HG03342 (cell line): Measurements from ENCODE around the gene NOVA2.

Source experiments
- ATAC-seq: cut with Tn5 transposase; IDR thresholded peaks from one replicate; pipeline ENCODE4 v1.9.1; 2021; ENCODE audit warnings: mild to moderate bottlenecking, moderate library complexity; ENCODE audit not compliant: unreplicated experiment

Gene NOVA2

GRCh38 chr19:45927565-45928261 lies 46.0 kb downstream of the NOVA2 start:
- ATAC-seq = peak; percentile 82

GRCh38 chr19:45924891-45925447 lies 48.7 kb downstream of the NOVA2 start:
- no peak for ATAC-seq

- ATAC-seq = no peak
These were observed 51.4 kb downstream of the NOVA2 start for GRCh38 chr19:45922281-45922680.

DNA sequence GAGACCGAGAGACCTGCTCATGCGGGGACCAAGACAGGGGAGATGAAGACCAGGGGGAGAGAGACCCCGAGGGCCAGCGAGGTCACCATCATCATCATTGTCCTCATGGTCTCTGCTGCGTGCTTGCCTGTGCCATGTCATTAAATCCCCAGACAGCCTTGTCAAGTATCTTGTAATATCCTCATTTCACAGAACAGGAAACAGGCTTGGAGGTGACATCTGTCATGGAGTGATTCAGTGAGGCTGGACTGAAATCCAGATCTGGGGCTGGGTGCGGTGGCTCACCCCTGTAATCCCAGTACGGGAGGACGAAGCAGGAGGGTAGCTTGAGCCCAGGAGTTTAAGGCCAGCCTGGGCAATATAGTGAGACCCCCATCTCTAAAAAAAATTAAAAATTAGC lies 53.2 kb downstream of the NOVA2 start:
- no peak for ATAC-seq

- ATAC-seq = no peak
These were observed 54.0 kb downstream of the NOVA2 start for GRCh38 chr19:45919678-45920077.

- ATAC-seq = no peak
These were observed 54.9 kb downstream of the NOVA2 start for GRCh38 chr19:45918721-45919120.

DNA sequence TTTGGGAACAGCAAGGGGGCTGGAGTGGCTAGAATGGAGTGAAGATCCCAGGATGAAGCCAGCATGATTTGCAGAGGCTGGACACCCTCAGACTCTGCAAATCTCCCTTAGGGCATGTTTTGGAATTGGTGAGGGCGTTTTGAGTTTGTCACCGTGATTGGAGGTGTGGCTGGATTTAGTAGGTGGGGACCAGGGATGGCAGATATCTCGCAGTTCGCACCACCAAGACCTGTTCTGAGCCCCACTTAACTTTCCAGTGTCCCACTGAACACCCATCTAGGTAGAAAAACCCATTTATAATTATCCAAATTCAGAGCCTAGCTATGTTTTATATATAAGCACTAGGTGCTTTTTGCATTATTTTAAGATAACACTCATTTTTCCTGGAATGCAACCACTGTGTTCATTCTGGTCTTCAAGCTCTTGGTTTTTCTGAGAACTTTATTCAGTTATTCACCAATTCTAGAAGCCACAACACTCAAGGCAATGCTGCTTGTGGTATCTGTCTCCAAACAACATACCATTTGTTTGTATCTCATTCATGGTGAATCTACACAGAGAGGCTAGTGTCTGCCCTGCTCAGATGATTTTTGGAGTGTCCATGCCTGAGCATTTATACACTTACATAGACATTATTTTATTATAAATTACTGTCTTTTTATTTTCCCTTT lies 56.1 kb downstream of the NOVA2 start:
- ATAC-seq = no peak

GRCh38 chr19:45913874-45914830 lies 59.5 kb downstream of the NOVA2 start, which contains the start of gene NANOS2:
Gene NANOS2, minus strand, starts transcription at chr19:45914778. Its CDS starts 85 bp downstream, at chr19:45914693.
- ATAC-seq = no peak

- no peak for ATAC-seq
These were observed 62.4 kb downstream of the NOVA2 start for GRCh38 chr19:45911291-45911690.

DNA sequence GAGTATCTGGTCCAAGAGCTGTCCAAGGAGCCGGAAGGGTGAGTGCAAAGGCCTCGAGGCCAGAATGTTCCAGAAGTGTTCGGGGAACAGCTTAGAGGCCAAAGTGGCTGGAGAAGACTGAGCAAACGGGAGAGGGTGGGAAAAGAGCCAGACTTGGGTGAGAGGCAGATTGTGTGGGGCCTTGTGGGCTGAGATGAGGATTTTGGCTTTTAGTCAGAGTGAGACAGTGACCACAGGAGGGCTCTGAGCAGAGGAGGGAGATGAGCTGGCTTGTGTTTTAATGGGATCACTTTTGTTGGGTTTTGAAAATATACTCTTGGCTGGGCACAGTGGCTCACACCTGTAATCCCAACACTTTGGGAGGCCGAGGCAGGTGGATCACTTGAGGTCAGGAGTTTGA lies 64.7 kb downstream of the NOVA2 start:
- ATAC-seq = no peak

- no peak for ATAC-seq
These were observed 67.4 kb downstream of the NOVA2 start for GRCh38 chr19:45906221-45906620.

GRCh38 chr19:45905011-45905410 lies 68.7 kb downstream of the NOVA2 start:
- no peak for ATAC-seq

- ATAC-seq = peak; percentile 84
These were observed 70.7 kb downstream of the NOVA2 start for GRCh38 chr19:45902651-45903625.

GRCh38 chr19:45901912-45902650 lies 71.6 kb downstream of the NOVA2 start, which contains the start of gene MYPOP:
Gene MYPOP, minus strand, starts transcription at chr19:45902613. Its CDS starts 840 bp downstream, at chr19:45901773.
- ATAC-seq = no peak

DNA sequence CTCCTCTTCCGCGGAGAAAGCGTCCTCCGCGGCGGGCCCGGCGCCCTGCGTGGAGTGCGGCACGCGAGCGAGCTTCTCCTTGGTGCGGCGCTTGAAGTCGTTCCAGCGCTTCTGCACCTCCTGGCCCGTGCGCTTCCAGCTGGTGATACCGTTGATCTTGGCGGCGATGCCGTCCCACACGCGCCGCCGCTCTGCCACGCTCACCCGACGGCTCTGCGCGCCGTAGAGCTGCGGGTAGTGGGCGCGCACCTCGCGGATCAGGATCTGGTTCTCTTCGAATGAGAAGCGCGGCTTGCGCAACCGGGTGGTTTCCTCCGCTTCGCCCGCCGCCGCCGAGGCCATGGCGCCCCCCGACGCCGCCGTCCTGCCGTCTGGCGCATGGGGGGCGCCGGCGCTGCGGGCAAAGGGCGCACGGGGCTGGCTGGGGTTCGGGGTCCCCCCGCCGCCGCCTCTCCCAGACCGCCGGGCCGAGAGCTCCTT lies 72.2 kb downstream of the NOVA2 start:
- no peak for ATAC-seq

DNA sequence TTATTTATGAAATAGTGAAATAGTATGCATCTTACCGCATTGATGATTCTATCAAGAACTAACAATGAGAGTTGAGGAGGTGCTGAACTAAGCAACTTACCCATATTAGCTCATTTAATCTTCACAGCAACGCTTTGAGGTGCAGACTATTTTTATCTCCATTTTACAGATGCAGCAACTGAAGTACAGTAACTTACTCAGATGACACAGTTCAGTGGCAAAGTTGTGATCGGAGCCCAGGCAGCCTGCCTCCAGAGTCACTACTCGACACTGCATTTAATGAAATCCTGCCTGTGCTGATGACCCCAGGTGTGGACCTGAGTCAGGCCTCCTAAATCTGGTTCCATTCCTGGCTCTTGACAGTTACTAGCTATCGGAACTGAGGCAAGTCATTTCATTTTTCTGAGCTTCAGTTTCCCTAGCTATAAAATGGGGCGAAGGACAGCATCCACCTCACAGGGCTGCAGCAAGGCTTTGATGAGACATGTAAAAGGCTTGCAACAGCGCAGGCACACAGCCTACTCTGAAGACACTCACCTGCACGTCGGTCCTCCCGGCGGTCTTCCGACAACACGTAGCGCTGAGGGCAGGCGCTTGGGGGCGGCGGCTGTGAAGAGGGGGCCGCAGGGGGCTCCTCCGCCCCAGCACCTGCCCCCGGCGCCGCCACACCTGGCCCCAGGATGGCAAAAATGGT lies 72.8 kb downstream of the NOVA2 start:
- ATAC-seq = no peak

DNA sequence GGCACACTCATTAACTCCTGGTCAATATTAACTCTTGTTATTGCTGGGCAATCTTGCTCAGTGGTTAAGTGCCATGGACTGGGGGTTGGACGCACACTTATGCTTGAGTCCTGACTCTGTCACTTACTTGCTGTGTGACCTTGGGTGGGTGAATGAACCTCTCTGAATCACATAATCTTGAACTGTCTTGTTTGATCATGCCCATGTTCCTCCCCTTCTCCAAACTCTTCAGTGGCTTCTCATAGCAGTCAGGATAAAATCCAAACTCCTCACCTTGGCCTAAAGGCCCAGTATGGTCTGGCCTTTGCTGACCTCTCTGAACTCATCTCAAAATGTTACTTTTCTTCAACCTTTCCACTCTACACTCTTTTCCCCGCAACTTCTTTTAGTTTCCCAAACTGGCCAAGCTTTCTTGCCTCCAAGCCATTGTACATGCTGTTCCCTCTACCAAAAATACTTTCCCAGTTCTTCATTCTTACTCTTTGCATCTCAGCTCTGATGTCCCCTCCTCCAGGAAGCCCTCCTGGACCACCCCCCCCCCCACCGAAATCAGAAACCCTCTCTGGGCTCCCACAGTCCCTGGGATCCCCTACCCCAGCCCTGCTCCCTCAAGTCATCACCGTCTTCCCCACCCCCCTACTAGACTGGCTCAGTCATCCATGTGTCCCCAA lies 73.6 kb downstream of the NOVA2 start:
- no peak for ATAC-seq

- ATAC-seq = no peak
These were observed 74.4 kb downstream of the NOVA2 start for GRCh38 chr19:45899253-45899652.
